ENCODE measurements around the gene TTBK1. TPM values are rescaled to one million over a fixed set of nuclear protein-coding genes. Genes with fewer than 3 reads are reported as not detected.

Gene TTBK1
- total and polyA plus RNA-seq, 10 donors: 0.05 to 0.32 (median 0.09) TPM; not detected in 1

GRCh38 chr6:43328528-43328927, 85.2 kb downstream of the TTBK1 start:
- H3K27me3 ChIP-seq (replicated peaks in 1 of 7): no peaks in the 10 kb centered on the region
- TF ChIP-seq POLR2AphosphoS5 (IDR thresholded peaks at IDR 0.05): no peak
- TF ChIP-seq POLR2A (IDR thresholded peaks at IDR 0.05): no peak
- no peak for TF ChIP-seq CTCF (IDR thresholded peaks at IDR 0.05 in 8 of 11, conservative IDR thresholded peaks at IDR 0.05 in 3 of 11)
- H3K4me3 ChIP-seq: no peak overlapping the region
- peaks cover 0 to 21% (median 3%) of the 10 kb centered on the region in 6 donors for H3K4me1 ChIP-seq
- no peak for DNase-seq
- intact Hi-C loops (cut with DNase I; ENCODE audit: low total_unique reads): no loop called here
- WGBS, 5 donors: 35 to 74% (median 61%) methylated on average over 1 of the region's 1 CpG
- peaks cover 0 to 23% (median 0%) of the 10 kb centered on the region in 6 donors for H3K36me3 ChIP-seq
- H3K9me3 ChIP-seq: no peaks in the 10 kb centered on the region
- H3K27ac ChIP-seq: no peak overlapping the region

GRCh38 chr6:43331470-43331869, 88.2 kb downstream of the TTBK1 start:
- H3K27me3 ChIP-seq (replicated peaks in 1 of 7): no peaks in the 10 kb centered on the region
- H3K36me3 ChIP-seq: peaks cover 0 to 28% (median 0%) of the 10 kb centered on the region in 6 donors
- intact Hi-C loops (cut with DNase I; ENCODE audit: low total_unique reads): no loop called here
- no peak for TF ChIP-seq POLR2A (IDR thresholded peaks at IDR 0.05)
- no peak for TF ChIP-seq CTCF (IDR thresholded peaks at IDR 0.05 in 8 of 11, conservative IDR thresholded peaks at IDR 0.05 in 3 of 11)
- TF ChIP-seq POLR2AphosphoS5 (IDR thresholded peaks at IDR 0.05): no peak
- H3K27ac ChIP-seq: peak overlapping the region in 3 of 8 donors; percentile 33 to 46 (median 41)
- H3K4me3 ChIP-seq: no peak overlapping the region
- 22 to 64% (median 44%) methylated on average over 1 of the region's 1 CpG for WGBS, 5 donors
- peaks cover 0 to 36% (median 10%) of the 10 kb centered on the region in 6 donors for H3K4me1 ChIP-seq
- no peak for DNase-seq
- no peaks in the 10 kb centered on the region for H3K9me3 ChIP-seq

- no peak for DNase-seq
- no peaks in the 10 kb centered on the region for H3K9me3 ChIP-seq
- 33 to 47% (median 43%) methylated on average over 4 of the region's 4 CpGs for WGBS, 5 donors
- no peaks in the 10 kb centered on the region for H3K27me3 ChIP-seq (replicated peaks in 1 of 7)
- H3K4me1 ChIP-seq: peaks cover 0 to 36% (median 10%) of the 10 kb centered on the region in 6 donors
- peaks cover 0 to 28% (median 0%) of the 10 kb centered on the region in 6 donors for H3K36me3 ChIP-seq
- peak overlapping the region in 3 of 8 donors; percentile 33 to 46 (median 41) for H3K27ac ChIP-seq
- TF ChIP-seq POLR2AphosphoS5 (IDR thresholded peaks at IDR 0.05) (no peak), CTCF (IDR thresholded peaks at IDR 0.05 in 8 of 11, conservative IDR thresholded peaks at IDR 0.05 in 3 of 11) (no peak), POLR2A (IDR thresholded peaks at IDR 0.05) (no peak)
- intact Hi-C loops (cut with DNase I; ENCODE audit: low total_unique reads): no loop called here
- no peak overlapping the region for H3K4me3 ChIP-seq
Observed at GRCh38 chr6:43331891-43332290, 88.6 kb downstream of the TTBK1 start.

- Histone ChIP-seq H3K4me1 (peaks cover 0 to 56% (median 12%) of the 10 kb centered on the region in 6 donors), H3K9me3 (no peaks in the 10 kb centered on the region), H3K4me3 (no peak overlapping the region), H3K36me3 (peaks cover 0 to 40% (median 16%) of the 10 kb centered on the region in 6 donors), H3K27me3 (replicated peaks in 1 of 7) (no peaks in the 10 kb centered on the region), H3K27ac (peak overlapping the region in 1 of 8 donors; percentile 5)
- intact Hi-C loops (cut with DNase I; ENCODE audit: low total_unique reads): no loop called here
- 35 to 47% (median 36%) methylated on average over 2 of the region's 2 CpGs for WGBS, 5 donors
- no peak for DNase-seq
- peak in 8 of 11 experiments; percentile 15 to 50 (median 41) for TF ChIP-seq CTCF (IDR thresholded peaks at IDR 0.05 in 8 of 11, conservative IDR thresholded peaks at IDR 0.05 in 3 of 11)
- TF ChIP-seq POLR2AphosphoS5 (IDR thresholded peaks at IDR 0.05): no peak
- TF ChIP-seq POLR2A (IDR thresholded peaks at IDR 0.05): no peak
Observed at GRCh38 chr6:43334466-43335095, 91.3 kb downstream of the TTBK1 start.
